HG02884 (cell line): Measurements from ENCODE around the gene WDR83.
"Not testable (repeated sequence)": the region's sequence is repeated elsewhere in the genome, so short reads cannot be mapped to it uniquely, and the experiment has no call there.

Source experiments
- ATAC-seq: cut with Tn5 transposase; IDR thresholded peaks from one replicate; pipeline ENCODE4 v1.9.1; 2021; ENCODE audit warnings: mild to moderate bottlenecking, moderate library complexity; ENCODE audit not compliant: unreplicated experiment

The WDR83 gene

DNA sequence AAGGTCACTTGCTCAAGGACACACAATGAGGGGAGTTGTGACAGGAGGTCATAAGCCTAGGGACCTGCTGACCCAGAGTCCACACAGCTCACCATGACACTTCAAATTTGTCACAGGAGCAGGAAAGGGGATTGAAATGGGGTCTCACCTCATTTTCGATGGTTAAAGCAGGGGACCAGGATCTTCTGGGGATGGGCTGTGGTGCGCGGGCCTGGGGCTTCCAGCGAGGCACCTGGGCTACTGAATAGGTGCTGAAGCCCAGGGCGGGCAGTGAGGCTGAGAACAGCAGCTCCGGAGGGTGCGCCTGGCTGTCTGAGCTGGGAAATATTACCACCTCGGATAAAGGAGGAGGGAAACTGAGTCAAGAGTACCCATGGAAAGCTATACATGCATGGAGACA is 11.1 kb upstream of the WDR83 start:
- ATAC-seq, result no peak

DNA sequence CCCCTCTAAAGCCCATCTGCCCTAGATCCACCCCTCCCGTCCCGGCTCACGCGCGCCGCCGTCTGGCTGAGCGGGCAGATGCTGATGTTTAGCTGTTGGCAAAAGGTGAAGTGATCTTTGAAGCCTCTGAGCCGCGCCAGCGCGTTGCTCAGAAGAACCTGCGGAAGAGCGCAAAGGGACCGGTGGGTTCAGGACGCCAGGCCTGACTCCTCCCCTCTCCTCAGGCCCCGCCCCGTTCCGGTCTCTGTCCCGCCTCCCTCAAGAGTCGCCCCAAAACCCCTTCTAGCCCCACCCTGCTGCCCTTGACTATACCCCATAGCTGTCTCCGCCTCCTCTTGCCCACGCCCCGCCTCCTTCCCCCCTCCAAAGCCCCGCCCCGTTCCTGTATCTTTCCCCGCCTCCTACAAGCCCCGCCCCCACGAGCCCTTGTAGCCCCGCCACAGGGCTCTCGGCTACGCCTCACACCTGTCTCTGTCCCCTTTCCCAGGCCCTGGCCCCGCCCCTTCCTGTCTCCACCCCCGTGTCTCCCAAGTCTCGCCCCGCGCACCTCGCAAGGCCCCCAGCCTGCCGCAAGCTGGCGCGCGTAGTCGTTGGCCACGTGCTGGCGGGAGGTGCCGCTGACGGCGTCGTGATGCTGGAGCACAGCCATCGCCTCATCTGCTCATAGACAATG is 9.6 kb upstream of the WDR83 start:
- no peak for ATAC-seq

DNA sequence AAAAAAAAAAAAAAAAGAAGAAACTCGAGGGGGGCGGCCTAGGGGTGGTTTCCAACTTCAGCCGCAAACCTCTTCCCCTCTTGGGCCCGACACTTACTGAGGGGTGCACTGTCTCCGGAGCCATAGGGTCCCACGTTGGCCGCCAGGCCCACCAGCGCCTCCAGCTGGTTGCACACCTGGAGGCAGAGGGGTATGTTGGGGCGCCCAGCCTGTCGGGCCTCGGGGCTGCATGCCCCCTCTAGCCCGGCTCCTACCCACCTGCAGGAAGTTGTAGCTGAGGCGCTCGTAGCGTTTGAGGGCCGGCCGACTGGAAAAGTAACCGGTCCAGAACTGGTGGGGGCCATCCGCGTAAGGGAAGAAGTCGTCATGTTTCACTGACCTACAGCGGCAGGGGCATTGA is 8.6 kb upstream of the WDR83 start:
- ATAC-seq, result no peak

DNA sequence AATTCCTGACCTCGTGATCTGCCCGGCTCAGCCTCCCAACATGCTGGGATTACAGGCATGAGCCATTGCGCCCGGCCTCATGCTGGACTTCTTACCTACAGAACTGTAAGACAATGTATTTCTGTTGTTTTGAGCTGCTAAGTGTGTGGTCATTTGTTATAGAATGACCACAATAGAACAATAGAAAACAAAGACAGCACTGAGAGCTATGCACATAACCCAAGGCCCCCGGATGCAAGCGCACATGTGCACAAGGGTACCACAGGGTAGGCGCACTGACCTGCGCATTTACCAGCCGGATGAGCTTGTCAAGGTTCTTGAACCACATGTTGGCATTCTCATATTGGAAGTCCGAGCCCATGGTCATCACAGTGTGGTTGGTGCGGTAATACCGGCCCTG is 5.6 kb upstream of the WDR83 start:
- ATAC-seq, result no peak

DNA sequence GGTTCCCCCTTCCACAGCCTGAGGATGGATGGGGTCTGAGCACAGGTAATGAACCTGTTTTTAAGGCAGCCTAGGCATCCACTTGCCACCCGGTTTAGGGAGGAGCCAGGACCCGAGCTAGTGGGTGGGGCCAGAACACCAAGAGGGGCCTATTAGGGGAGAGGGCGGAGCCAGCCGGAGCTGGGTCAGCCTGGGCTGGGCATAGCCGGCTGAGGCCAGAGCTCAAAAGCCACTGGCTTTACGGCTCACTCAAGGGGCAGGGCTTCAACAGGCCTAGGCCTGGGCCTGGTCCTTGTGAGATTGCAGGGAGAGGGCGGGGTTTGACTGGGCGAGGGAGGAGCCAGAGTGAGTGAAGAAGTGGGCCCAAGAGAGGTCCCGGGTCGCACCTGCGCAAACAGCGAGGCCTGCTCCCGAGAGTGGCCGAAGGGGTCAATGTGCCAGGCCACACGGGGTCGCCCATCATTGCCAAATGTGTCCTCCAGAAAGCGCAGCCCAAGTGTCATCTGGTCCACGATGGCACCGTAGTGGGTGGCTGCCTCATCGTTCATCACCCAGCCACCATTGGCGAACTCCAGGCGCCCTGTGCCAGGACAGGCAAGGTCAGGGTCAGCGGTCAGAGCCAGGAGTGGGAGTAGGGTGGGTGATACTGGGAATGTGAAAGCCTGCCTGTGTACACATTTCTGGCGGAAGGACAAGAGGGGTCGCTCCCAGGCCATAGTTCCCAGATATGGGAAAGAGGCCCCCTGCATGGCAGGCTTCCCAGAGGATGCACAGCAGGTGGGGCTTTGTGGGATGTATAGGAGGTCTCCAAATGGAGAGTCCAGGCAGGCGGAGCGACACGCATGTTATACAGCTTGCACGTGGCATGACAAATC is 2.0 kb upstream of the WDR83 start:
- no peak for ATAC-seq

DNA sequence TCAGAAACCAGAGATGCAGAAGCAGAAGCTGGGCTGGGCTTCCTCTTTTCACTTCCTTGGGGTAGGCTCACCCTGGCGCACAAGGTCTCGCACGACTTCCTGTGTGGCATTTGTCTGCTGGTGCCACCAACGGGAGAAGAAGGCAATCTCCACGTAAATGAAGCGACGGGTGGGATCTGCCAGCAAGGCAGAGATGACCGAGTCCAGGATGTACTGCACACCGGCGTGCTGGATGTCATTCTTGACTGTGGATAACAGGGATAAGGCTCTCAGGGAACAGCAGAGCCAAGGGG is 1.4 kb upstream of the WDR83 start:
- ATAC-seq, result no peak

DNA sequence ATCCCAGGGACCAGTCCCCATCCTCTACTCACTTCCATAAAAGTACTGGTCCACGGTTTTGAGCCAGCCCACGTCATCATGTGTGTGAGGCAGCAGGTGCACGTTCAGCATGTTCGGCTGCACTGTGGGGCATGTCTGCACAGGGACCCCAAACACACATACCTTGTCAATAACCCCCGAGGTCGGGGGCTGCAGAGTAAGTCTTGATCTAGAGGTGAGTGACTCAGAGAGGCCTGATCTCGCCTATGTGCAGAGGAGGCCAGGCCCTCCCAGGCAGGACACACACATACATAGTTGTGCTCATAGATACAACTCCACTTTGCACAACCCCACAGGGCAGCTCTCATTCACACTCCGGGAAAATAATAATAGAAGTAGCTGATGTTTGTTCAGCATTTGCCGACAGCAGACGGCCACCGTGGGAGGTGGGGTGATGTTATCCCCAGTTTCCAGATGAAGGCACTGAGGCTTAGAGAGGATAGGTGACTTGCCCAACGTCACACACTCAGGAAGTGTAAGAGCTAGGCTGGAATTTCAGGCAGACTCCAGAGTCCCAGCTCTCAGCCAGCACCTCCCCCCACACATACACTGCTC is 839 bp upstream of the WDR83 start:
- ATAC-seq, result no peak

DNA sequence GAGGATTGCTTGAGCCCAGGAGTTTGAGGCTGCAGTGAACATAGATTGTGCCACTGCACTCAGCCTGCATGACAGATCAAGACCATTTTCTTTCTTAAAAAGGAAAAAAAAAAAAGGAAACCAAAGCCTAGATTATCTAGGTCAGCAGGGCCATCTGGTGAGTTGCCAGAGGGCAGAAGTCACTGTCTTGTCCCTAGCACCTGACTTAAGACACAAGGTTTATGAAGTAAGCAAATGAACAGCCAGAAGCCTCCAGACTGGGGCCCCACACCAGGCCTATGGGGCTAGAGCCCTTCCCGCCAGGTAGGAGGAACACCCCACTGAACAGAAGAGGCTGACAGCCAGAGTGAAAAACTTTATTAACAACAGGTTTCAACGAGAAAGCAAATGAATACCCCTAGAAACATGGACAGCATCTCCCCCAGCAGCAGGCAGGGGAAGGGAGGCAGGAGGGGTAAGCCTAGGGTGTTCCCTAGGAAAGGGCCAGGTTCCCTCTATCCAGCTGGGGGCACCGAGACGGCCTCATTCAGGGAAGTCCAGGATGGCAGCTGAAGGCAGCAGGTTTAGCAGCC is 1.2 kb downstream of the WDR83 start:
- no peak for ATAC-seq

DNA sequence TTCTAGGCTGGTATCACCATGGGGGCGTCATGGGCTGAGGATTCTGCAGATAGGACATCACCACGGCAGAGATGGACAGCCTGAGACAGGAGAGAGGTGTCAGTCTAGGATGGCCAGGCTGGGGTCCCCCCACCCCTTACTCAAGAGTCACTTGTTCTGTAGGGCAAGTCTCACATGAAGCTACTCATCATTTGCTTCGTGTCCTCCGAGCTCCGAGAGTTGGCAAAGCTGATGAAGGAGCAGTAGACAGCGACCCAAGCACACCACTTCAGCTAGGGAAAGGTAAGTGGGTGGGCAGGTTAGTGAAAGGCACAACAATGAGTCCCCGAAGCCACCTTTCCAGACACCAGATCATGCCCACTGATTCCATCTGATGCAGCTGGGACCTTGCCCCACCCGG is 1.7 kb downstream of the WDR83 start:
- ATAC-seq, result no peak

DNA sequence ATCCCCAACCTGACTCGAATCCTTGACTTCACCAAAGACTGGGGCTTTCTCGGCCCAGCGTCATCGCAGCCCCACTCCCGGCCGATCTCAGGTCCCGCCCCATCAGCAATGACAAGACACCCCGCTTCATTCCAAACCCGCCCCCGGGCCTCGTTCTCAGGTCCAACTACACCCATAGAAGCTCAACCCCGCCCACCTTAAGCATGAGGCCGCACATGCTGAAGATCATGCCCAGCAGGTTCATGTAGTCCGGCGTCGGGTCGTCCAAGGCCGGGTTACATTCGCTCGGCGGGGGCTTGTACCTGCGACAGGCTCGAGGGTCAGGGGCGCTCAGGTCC is 2.3 kb downstream of the WDR83 start:
- no peak for ATAC-seq

DNA sequence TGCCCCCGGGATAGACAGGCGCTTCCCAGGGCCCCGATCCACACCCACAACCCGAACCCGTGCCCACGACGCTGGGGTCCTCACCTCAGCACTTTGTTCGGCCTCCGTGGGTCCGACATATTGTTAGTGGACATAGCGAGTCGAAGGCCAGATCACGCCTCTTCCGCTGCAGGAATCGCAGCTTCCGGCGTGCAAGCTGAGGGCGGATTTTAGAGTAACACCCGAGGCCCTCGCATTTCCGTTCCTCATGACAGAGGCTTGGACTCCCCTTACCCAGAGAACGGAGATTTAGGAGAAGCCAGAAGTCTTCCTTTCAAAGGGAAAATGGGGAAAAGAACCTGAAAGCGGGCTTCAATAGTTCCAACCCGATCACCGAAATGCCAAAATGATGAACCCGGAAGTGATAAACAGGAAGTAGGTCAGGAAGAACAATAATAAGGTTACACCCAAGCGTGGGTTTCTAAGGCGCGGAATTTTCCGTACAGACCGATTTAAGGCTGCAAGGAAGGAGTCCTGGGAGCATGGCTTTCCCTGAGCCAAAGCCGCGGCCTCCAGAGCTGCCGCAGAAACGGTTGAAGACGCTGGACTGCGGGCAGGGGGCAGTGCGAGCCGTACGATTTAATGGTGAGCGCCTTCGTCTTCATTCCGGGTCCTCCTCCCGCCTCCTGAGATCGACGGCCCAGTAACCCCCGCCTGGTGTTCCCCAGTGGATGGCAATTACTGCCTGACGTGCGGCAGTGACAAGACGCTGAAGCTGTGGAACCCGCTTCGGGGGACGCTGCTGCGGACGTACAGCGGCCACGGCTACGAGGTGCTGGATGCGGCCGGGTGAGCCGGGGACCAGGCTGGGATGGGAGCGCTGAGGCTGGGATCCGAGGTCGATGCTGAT is 2.9 kb downstream of the WDR83 start:
- ATAC-seq, result no peak

DNA sequence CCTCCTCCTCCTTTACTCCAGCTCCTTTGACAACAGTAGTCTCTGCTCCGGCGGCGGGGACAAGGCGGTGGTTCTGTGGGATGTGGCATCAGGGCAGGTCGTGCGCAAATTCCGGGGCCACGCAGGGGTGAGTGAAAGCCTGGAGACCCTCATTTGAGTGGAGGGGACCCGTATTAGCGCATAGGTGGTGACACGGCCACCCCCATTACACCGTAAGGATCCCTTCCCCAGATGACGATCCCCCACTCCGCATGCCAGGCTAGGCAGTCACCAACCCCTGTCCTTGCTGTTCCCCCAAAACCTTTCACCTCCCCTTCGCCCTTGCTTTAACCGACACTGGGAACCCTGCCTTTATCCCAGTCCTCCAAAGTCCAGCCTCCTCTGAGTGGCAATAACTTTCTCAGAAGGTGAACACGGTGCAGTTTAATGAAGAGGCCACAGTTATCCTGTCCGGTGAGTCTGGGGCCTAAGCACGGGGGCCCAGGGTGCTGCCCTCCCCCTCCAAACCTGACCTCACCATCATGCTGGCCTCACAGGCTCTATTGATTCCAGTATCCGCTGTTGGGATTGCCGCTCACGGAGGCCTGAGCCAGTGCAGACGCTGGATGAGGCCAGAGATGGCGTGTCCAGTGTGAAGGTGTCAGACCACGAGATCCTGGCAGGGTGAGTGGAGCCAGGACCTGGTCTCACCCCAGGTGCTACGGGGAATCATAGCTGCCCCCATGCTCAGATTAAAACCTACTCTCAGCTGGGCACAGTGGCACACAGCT is 3.7 kb downstream of the WDR83 start:
- ATAC-seq, result no peak

DNA sequence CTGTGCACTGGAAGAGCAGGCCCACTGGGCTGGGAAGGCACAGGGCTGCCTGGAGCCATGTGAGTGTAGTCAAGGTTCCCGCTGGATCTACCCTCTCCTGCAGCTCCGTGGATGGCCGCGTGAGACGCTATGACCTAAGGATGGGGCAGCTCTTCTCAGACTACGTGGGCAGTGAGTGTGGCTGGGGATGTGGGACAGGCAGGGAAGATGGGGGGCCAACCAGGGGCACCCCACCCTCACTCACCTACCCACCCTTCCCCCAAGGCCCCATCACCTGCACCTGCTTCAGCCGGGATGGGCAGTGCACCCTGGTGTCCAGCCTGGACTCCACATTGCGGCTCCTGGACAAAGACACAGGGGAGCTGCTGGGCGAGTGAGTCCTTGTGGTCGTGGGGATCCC is 6.1 kb downstream of the WDR83 start:
- no peak for ATAC-seq

DNA sequence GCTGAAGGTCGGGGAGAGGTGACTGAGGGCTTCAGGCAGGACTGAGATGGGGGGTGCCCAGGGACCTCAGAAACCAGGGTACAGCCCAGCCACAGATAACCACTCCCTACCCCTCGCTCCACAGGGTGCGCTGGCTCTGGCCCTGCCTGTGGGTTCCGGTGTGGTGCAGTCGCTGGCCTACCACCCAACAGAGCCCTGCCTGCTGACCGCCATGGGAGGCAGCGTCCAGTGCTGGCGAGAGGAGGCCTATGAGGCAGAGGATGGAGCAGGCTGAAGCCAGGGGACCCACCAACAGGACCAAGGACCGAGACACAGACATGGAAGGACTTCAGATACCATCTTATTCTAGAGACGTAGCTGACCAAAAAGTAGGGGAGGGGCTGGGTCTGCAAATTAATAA is 8.8 kb downstream of the WDR83 start:
- no peak for ATAC-seq

DNA sequence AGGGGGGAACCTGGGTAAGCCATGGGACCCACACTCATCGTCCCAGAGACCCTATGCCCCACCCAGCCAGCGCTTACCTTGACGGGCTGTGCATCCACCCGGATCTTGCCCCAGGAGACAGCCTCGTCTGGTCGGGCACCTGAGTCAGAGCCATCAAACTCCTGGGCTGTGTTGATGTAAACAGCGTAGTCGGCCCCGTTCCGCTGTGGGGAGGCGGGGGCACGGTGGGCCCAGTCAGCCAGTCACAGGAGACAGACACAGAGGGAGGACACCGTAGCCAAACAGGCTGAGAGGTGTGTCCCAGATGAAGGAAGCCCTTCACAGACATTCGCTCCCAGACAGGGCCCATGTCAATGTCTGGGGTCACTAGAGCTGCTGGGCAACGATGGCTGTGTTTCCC is 9.3 kb downstream of the WDR83 start:
- ATAC-seq, result no peak

DNA sequence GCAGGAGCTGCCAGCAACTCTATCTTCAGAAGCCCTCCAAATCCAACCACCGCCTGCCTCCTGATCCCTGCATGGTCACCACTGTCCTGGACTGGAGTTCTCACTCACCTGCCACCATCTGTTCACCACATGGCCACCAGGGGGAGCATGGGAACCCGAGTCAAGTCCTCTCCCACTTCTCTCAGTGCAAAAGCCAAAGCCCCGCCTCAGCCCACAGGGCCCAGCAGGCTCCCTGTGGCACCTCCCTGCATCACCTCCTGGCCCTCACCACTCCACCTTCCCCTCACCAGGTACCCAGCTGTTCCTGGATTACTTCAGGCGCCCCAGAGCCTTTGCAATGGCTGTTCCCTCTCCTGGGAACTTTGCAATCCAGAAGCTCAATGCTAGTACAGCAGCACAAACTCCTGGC is 9.8 kb downstream of the WDR83 start:
- ATAC-seq, result no peak

DNA sequence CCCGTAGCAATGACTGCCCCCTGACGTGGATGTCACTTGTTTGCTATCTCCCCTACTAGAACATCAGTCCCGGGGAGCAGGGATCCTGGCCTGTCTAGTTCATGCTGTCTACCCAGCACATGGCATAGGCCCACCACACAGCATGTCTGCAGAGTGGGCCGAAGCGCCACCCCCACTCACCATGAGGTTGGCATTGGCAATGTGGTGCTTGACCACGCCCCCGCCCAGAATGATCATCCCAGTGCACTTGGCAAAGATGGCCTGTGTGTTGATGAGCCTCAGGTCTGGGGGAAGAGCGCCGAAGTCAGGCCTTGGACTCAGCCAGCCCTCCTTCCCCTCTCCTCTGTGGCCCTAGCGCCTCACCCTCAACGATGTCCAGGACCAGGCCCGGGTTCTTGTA is 10.3 kb downstream of the WDR83 start:
- ATAC-seq, result no peak

DNA sequence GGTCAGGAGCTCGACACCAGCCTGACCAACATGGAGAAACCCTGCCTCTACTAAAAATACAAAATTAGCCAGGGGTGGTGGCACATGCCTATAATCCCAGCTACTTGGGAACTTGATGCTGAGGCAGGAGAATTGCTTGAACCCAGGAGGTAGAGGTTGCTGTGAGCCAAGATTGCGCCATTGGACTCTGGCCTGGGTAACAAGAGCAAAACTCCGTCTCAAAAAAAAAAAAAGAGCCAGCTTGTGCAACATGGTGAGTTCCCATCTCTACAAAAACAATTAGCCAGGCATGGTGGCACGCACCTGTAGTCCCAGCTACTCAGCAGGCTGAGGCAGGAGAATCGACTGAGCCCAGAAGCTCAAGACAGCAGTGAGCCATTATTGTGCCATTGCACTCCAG is 11.4 kb downstream of the WDR83 start:
- ATAC-seq, result not testable (repeated sequence)

DNA sequence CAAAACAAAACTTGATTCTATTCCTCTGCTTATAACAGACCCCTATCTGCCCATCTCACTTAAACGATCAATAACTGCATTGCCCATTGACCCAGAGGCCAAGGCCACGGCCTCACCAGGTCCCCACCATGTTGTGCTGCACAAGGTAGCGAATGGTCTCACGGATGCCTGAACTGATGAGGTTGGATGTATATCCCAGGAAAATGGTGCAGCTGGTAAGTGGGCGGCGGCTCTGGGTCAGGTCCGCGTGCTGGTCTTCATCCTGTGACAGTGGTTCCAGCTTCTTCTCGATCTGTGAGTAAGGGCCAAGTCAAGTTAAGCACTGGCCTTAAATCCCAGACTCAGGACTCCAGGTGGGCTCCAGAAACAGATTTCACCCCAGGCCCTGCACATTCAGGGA is 13.4 kb downstream of the WDR83 start:
- ATAC-seq, result no peak
